ENCODE data around the gene EIF2B5.
"Not testable (repeated sequence)": the region's sequence is repeated elsewhere in the genome, so short reads cannot be mapped to it uniquely, and the experiment has no call there.

Gene EIF2B5

DNA sequence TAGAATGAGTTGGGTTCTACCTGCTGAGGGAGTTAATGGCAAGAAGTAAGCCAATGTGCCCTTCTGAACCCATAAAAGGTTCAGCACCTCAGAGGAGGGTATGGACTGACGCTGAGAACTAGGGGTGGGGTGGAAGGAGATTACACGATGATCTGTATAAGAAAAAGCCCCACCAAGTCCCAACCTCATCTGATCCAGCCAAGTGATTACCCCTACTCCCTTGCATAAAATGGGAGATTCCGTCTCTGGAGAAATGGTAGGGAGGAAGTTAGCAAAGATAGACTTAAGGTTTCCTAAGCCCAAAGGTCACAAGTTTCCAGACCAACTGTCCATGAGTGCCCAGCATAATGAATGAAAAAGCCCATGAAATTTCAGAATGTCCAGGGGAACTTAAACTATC, 12.9 kb downstream of the EIF2B5 start:
- no peak for DNase-seq

DNA sequence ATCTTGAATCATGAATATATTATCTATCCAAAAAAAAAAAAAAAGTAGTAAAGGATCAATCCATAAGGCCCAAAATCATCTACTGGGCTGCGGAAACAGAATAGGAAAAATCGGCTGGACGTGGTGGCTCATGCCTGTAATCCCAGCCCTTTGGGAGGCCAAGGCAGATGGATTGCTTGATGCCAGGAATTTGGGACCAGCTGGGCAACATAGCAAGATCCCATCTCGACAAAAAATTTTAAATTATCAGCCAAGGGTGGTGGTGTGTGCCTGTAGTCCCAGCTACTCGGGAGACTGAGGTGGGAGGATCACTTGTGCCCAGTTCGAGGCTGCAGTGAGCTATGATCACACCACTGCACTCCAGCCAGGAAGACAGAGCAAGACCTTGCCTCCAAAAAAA, 14.0 kb downstream of the EIF2B5 start:
- DNase-seq, result no peak

DNA sequence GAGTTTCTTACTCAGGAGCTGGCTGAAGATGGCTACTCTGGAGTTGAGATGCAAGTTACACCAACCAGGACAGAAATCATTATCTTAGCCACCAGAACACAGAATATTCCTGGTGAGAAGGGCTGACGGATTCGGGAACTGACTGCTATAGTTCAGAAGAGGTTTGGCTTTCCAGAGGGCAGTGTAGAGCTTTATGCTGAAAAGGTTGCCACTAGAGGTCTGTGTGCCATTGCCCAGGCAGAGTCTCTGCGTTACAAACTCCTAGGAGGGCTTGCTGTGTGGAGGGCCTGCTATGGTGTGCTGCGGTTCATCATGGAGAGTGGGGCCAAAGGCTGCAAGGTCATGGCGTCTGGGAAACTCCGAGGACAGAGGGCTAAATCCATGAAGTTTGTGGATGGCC, 14.6 kb downstream of the EIF2B5 start:
- DNase-seq, result not testable (repeated sequence)

DNA sequence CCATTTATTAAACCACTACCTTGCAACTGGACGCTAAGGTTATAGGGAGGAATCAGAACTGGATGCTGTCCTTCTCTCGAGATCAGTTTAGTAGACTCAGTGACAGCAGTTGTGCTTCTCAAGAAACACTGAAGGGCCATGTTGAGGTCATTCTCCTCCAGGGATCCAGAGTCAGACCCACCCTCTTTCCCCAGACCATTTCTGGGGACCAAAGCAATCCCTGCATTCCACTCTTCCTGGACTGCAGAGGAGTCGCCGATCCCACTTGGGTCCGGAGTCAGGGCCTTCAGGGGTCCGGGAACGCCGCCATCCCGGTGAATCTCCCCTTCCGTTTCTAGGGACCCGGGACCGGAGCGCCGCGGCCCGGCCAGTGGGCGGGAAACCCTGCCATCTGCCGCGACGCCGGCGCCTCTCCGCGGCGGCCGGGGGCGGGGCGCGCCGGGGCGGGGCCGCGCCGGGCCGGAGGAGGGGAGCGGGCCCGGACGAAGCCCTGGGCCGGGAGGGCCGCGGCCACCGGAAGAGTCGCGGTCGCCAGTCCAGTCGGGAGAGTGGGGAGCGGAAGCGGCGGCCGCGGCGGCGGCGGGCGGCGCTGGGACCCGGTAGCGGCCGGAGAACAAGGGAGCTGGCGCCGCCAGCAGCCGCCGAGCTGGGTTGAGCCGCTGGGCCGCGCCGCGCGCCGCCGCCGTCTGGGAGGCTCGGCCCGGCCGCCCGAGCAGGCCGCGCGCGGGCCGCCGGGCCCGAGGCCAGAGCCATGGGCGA, 19.9 kb downstream of the EIF2B5 start, which contains the start of gene DVL3:
TSS of gene DVL3 (plus strand) at position 493 of the 759 bp plus-strand sequence. CDS start at position 752, 259 bp downstream.
- no peak for DNase-seq

DNA sequence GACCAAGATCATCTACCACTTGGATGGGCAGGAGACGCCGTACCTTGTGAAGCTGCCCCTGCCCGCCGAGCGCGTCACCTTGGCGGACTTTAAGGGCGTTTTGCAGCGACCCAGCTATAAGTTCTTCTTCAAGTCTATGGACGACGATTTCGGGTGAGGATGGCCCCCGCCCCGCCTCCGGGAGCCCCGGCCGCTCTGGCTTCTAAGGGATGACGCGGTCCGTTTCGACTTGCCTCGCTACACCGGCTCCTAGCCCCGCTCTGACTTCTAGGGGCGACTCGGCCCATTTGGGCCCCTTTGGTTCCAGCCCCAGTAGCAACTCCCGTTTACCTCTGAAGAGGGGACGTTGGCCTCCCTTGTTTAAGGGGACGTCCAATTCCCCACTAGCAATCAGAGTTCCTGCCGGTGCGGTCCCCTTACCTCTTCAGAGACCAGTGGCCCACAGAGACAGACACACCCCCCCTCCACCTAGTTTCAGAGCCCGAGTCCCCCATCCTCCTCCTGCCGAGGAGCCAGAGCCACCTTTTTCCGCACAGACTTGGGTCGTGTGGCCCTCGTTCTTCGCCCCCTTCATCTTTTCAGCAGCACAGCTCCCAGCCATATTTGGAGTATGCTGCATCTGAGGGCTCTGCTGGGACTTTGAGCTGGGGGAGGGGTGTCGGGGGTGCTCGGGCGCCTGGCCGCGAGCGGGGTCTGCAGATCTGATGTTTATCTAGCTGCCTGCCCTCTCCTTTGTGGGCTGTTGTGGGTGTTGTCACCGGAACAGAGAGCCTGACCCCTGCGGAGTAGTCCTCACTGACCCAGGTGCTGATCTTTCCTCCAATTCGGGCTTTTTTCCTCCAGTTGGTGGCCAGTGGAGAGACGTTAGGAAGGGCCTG, 20.7 kb downstream of the EIF2B5 start:
- no peak for DNase-seq

DNA sequence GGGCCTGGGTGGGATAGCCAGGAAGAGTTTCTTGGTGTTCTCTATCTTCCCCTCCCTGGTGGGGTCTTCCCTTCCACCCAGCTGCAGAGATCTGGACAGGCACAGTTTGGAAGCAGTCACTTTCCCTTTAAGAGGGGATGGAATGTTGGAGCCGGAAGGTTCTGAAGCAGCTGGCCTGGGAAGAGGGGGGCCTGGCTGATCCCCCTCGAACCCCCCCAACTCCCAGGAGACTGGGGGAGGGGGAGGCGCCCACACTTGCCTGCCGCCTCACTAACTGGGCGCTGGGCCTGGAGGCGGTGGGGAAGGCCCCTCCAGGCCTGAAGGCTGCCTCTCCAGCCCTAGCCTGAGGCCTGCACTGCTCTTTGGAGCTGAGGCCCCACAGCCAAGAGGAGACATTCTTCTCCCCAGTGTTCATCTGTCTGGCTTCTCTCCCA, 21.4 kb downstream of the EIF2B5 start:
- no peak for DNase-seq

DNA sequence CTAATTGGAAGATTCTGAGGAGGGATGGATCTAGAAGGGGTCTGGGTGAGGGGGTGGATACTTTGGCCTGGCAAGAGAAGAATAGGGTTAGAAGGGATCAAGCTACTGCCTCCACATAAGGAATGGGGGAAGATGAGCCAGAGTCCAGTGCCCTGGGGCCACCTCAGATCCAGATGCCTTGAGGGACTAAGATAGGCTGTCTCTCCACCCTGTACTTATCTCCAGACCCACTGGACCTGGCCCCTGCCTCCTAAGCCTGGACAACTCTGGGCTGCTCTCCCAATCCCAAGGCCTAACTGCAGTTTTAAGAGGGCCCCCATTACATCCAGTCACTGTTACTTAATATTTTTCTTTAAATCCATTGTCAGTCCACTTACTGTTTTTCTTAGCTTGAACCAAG, 22.0 kb downstream of the EIF2B5 start:
- DNase-seq, result no peak

DNA sequence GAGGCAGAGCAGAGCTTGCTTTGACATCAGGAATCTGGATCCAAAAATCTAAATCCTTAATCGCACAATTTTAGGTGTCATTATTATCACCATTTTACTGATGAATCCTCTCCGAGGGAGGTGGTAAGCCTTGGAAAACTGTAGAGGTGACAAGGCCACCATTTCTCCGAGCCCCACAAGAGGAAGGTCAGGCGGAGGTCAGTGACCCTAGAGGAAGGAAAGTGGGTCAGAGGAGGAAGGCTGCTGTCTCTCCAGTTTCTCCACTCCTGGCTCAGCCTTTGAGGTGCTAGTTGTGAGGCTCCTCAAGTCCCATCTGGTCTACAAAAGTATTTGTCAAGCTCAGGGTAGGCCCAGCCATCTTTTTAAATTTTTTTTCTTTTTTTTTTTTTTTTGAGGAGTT, 23.2 kb downstream of the EIF2B5 start:
- no peak for DNase-seq

DNA sequence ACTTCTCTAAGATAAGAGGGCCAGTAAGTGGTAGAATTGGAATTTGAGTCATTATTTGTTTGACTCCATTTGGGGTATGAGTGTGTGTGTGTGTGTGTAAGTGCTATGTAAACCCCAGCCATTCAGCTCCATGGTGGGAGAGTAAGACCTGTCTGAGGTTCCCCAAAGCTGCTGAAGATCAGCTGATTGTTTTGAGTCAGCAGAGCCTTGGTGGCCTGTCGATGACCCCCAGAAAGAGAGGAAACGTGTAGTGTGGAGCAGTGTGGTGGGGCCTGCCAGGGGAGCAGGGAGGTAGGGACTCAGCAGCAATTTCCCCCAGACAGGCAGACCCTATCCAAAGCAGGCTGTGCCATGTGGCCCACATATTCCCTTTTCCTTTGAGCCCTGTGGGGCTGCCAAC, 25.3 kb downstream of the EIF2B5 start:
- DNase-seq, result no peak

DNA sequence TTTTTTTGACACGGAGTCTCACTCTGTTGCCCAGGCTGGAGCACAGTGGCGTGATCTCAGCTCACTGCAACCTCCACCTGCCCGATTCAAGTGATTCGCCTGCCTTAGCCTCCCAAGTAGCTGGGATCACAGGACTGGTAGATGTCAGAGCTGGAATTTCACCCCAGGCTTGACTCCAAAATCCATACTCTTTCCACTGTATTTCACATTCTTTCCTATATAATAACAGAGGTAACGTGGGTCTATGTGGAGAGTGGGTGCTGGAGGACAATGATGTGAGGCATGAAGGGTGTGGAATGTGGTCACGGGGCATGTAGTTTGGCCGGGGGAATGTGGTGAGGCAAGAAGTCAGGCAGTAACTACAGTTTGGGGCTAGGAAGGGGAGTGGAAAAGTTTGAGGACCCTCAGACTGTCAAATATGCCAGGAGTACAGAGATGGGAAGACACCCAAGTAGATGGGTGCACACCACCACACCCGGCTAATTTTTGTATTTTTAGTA, 27.5 kb downstream of the EIF2B5 start:
- not testable (repeated sequence) for DNase-seq

DNA sequence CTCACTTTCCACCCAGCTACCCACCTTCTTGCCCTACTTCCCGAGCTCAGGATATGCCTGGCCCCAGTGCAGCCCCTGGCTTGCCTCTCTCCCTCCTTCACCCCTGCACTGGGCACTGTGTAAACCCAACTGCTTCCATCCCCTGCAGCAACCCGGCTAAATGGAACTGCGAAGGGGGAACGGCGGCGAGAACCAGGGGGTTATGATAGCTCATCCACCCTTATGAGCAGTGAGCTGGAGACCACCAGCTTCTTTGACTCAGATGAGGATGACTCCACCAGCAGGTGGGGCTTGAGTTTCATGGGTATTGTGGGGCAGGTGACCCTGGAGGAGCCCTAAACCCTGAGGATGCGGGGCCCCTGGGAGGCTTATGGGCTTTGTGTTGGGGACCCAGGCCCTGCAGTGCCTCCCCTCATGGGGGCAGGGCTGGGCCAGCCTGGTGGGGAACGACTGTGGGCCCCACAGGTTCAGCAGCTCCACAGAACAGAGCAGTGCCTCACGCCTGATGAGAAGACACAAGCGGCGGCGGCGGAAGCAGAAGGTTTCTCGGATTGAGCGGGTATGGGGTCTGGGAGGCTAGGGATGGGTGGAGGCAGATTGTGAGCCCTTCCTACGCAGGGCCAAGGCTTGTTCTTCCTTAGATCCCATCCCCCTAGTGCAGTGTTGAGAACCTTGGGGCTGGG, 29.6 kb downstream of the EIF2B5 start:
- DNase-seq, result no peak

DNA sequence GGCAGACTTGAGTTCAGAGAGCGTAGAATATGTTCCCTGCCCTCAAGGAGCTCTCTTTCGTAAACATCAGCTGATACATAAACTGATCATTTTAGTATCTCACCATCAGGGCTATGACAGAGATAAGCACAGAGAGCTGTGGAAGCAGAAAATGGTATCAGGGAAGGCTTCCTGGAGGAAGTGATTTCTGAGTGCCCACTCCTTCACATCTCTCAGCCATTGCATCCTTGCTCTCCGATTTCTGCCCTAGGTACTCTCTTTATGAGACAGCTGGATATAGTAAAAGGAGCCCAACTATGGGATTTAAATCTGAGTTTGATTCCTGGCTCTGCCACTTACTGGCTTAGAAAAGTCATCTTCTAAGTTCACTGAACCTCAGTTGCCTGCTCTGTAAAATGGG, 30.4 kb downstream of the EIF2B5 start:
- DNase-seq, result no peak

DNA sequence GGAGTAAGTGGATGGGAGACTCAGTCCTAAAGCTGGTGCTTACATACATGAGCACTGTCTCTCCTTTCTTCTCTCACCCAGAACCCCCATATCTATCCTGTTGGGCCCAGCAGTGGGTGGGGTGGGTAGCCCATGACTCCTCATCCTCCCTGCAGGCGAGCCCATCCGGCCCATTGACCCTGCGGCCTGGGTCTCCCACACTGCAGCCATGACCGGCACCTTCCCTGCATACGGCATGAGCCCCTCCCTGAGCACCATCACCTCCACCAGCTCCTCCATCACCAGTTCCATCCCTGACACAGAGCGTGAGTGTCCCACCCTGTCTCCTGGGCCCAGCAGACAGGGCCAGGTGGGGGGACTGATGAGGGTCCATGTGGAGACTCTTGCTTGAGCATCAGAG, 31.5 kb downstream of the EIF2B5 start:
- DNase-seq, result no peak

DNA sequence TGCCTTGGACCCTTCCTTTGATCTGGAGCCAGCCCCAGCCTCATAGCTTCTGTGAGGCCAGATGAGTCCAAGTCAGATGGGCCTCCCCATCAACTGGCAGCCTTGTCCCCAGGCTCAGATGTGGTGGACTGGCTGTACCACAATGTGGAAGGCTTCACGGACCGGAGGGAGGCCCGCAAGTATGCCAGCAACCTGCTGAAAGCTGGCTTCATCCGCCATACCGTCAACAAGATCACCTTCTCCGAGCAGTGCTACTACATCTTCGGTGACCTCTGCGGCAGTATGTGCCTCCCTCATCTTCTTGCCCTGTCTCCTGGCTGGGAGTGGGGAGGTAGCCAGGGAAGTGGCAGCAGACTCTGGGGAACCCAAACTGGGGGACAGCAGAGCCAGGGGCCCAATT, 32.6 kb downstream of the EIF2B5 start:
- DNase-seq, result no peak

DNA sequence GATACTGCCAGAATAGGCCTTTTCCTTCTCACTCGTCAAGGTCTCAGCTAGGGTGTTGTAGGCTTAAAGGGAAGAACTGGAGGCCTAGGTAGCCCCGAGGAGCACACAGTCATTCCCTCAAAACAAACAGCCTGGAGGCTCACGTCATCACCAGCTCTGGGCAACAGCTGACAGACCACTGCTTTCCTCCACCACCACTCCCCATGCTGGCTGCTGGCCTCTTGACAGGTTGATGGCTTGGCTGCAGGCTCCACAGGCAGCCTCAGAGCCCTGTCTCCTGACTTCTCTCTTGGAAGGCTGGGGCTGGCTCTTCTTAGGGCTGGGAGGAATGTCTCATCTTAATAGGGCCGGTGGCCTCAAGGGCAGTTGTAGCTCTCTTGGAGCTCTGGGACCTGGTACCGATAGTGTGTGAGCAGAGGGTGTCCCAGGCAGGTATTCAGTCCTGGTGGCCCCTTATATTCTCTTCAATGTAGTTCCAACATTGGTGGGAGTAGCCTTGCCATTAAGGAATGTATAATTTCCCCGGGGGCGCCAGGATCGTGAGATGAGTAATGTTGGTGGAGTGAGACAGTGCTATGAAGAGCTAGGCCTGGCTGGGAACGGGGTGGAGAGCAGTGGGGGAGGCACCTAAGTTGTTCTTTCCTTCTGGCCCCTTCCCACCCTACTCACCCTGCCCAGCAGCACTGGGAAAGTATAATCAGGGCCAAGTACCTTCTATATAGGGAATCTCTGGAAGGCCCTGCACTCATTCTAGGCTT, 33.4 kb downstream of the EIF2B5 start:
- DNase-seq, result no peak

DNA sequence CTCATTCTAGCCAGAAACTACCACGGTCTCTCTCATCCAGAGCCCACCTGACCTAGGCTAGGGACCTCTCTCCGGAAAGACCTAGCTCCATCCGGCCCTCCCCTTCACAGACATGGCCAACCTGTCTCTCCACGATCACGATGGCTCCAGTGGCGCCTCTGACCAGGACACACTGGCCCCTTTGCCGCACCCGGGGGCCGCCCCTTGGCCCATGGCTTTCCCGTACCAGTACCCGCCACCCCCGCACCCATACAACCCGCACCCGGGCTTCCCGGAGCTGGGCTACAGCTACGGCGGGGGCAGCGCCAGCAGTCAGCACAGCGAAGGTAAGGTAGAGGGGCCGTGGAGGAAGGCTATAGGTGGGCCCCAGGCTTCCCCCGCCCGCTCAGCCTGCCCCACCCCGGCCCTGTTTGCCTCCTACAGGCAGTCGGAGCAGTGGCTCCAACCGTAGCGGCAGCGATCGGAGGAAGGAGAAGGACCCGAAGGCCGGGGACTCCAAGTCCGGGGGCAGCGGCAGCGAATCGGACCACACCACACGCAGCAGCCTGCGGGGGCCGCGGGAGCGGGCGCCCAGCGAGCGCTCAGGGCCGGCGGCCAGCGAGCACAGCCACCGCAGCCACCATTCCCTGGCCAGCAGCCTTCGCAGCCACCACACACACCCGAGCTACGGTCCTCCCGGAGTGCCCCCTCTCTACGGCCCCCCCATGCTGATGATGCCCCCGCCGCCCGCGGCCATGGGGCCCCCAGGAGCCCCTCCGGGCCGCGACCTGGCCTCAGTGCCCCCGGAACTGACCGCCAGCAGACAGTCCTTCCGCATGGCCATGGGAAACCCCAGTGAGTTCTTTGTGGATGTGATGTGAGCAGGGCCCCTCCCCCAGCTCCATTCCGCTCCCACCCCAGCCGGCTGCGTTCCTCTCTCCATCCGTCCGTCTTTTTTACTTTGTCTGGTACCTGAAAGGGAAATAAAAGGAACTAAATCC, 35.0 kb downstream of the EIF2B5 start:
- no peak for DNase-seq

DNA sequence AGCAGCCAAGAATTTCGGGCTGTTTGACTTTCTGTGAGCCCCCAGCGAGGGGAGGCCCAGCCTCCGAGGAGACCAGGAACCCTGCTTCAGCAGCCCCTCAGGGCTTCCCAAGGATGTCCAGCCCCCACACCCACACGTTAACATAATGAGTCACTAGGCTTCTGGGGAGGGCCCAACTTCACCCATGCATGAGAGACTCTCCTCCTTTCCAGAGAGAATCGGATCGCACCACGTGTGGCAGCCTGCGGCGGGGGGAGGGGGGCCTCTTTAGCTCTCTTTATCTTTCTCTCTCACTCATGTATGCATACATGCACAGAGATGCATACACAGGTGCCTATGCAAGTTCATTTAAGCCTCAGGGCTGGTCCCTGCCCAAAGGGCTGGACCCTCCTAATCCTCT, 36.4 kb downstream of the EIF2B5 start:
- DNase-seq, result no peak

DNA sequence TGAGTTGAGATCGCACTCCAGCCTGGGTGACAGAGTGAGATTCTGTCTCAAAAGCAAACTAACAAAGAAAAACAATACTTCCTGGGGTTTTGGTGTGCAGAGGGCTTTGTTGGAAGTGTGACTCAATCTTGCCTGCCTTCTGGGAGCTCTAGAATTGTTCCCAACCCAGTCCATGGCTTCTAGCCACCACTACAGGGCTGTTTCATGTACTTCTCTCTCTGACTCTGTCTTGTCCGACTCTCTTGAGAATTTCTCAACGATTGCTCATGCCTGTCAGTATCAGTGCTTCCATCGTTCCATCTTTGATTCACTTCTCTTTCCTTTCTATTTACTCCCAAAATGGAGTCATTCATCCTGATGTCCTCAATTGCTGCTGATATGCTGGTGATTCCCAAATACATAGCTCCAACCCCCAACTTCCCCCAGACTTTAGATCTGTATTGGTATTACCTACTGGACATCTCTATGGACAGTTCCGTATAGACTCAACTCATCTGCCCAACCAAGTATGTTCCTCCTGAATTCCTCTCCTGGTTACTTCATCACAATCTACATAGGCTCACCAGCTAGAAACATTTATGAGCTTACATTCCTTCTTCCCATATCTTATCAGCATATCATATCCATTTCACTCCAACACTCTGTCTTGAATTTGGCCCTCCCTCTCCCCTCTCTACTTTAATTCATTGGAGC, 37.7 kb downstream of the EIF2B5 start:
- DNase-seq, result no peak

DNA sequence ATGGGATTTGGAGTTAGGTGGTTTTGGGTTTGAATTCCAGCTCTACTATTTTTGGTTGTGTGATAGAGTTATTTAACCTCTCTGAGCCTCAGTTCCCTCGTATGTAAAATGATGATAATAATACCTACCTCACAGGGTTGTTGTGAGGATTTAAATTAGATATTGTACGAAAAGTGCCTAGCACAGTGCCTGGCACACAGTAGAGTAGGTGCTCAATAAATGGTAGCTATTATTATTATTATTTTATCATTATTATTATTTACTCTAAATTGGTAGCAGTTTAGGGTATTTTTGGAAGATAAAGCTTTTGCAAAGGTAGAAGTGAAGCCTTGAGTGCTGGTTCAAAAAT, 38.2 kb downstream of the EIF2B5 start:
- DNase-seq, result no peak

DNA sequence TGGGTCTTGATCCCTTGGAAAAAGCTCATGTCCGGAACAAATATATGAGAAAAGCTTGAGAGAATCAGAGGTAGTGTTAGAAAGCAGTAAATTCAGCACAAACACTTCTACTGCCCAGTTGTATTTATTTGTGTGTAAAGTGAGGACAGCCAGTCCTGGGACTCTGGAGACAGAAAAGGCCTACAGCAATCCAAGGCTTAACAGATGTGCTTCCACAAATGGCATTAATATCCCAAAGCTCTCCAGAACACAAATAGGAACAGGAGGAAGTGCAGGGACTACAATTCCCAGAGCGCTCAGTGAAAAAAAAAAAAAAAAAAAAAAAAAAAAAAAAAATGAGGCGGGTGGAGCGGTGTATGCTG, 39.1 kb downstream of the EIF2B5 start:
- DNase-seq, result no peak
